Fibroblast of lung (primary cell): ENCODE data around the gene MDK.

Experiments used
- EZH2 ChIP-seq: IDR thresholded peaks from 2 replicates; pipeline ENCODE4 v1.5.1; 2012; ENCODE audit warnings: low read length, control low read depth, mild to moderate bottlenecking; ENCODE audit errors: missing control alignments
- TF ChIP-seq, protein P1 (sequence below), 2 donors: IDR thresholded peaks in 1 of 2; conservative IDR thresholded peaks in 1 of 2; 1 replicate in 1 of 2; 2 replicates in 1 of 2; pipeline ENCODE4 v1.5.1; 2011 to 2012; ENCODE audit warnings: low read length in 2 of 2, control low read depth in 1 of 2, inconsistent platforms in 1 of 2, low read depth in 1 of 2, mild to moderate bottlenecking in 1 of 2

DNA sequence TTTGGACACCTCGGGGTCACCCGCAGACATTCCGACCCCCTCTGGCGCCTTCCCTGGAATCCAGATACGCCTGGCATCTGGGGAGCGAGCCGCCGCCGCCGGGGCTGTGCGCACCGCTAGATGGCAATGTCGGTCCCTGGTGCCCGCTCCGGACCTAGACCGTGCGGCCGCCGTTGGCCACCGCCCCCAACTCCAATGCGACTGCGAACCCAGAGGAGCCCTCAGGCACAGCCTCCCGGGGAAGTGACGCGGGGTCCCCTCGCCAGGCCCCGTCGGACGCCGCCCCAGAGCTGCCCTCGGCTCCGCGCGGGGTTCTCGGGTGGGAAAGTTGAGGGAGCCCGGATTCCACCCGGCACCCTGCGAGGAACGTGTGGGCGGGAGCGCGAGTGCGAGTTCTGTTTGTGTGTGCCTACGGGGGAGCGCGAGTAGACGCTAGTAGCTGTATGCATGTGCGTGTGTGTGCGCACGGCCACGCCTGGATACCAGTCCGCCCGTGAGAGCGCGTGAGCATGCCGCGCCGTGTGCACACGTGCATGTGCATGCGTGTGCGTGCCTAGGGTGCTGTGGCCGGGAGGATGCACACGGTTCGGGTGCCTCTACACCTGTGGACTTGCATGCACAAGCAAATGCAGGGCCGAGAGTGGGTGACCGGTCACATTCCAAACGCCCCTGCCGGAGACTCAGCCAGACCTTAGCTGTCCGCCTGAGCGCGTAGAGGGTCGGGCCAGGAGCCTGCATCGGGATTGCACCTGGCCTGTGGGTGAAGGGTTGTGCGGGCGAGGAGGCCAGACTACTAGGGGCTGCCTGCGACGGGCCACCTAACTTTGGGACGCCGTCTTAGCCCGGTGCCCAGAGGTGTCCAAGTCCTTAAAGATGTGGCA, 8.2 kb downstream of the MDK start:
- TF ChIP-seq, protein P1, sequence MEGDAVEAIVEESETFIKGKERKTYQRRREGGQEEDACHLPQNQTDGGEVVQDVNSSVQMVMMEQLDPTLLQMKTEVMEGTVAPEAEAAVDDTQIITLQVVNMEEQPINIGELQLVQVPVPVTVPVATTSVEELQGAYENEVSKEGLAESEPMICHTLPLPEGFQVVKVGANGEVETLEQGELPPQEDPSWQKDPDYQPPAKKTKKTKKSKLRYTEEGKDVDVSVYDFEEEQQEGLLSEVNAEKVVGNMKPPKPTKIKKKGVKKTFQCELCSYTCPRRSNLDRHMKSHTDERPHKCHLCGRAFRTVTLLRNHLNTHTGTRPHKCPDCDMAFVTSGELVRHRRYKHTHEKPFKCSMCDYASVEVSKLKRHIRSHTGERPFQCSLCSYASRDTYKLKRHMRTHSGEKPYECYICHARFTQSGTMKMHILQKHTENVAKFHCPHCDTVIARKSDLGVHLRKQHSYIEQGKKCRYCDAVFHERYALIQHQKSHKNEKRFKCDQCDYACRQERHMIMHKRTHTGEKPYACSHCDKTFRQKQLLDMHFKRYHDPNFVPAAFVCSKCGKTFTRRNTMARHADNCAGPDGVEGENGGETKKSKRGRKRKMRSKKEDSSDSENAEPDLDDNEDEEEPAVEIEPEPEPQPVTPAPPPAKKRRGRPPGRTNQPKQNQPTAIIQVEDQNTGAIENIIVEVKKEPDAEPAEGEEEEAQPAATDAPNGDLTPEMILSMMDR (conservative IDR thresholded peaks at IDR 0.05 in 1 of 2, IDR thresholded peaks at IDR 0.05 in 1 of 2; ENCODE audit: low read depth in 1 of 2, low read length in 2 of 2): peak; percentile 58 to 72
- TF ChIP-seq EZH2: peak; percentile 97
